ENCODE data around the gene PTPRK. TPM values are rescaled to one million over a fixed set of nuclear protein-coding genes. Genes with fewer than 3 reads are reported as not detected.

Gene PTPRK
- total and polyA plus RNA-seq, 10 of the 15 experiments (the other 5 are each of a cell fraction or from before 2014, with no cell fraction given): 0.23 to 1.9 (median 0.55) TPM

DNA sequence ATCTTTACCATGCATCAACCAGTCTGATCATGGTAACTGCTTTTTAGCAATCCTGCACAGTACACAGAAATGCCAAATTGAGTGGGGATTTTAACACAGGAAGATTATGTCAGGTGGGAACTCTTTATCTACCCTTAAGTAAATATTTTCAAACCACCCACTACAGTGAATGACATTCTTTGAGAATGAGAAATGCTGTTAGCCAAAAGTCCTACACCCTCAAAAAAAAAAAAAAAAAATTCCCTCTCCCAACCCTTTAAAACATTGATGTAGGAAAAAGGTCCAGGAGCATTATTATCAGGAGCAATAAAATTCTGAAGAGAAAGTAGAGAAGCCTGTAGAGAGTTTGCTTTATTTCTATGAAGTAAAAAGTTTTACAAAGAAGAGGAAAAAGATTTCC lies 312.3 kb downstream of the PTPRK start:
- Histone ChIP-seq H3K9me3 (replicated peaks; ENCODE audit: control insufficient read depth, insufficient read depth, low read length) (no peaks in the 10 kb centered on the region), H3K27me3 (replicated peaks in 1 of 2; ENCODE audit: control insufficient read depth in 2 of 2, insufficient read depth in 2 of 2, low read length in 1 of 2) (no peaks in the 10 kb centered on the region), H3K79me2 (ENCODE audit: control insufficient read depth, insufficient read depth, low read length) (no peaks in the 10 kb centered on the region), H3K36me3 (ENCODE audit: control insufficient read depth in 2 of 2, insufficient read depth in 2 of 2, low read length in 1 of 2) (no peaks in the 10 kb centered on the region), H3K27ac (ENCODE audit: control insufficient read depth, insufficient read depth) (no peak overlapping the region), H3K4me2 (ENCODE audit: control insufficient read depth, insufficient read depth) (no peak overlapping the region), H4K20me1 (ENCODE audit: control insufficient read depth, insufficient read depth) (no peaks in the 10 kb centered on the region), H3K4me1 (ENCODE audit: control insufficient read depth, insufficient read depth, low read length) (no peaks in the 10 kb centered on the region), H3K4me3 (no peak overlapping the region), H3K9ac (ENCODE audit: control insufficient read depth, insufficient read depth, low read length) (no peak overlapping the region), H2AFZ (ENCODE audit: control insufficient read depth, low read depth, low read length) (no peak overlapping the region)
- ChIA-PET CTCF (no interaction called here), SMC1A (ENCODE audit: uncharacterized antibody, unreplicated experiment) (no interaction called here), RAD21 (ENCODE audit: unreplicated experiment) (no interaction called here), POLR2A (no interaction called here)
- in situ Hi-C loops (cut with MboI) (no loop called here), intact Hi-C loops (cut with micrococcal nuclease; ENCODE audit: unreplicated experiment) (no loop called here)
- FAIRE-seq: no peak
- DNase-seq (ENCODE audit: low read depth, low spot score): no peak
- no peak for TF ChIP-seq RUNX3 (IDR thresholded peaks at IDR 0.05; ENCODE audit: low read length)
- no peak for TF ChIP-seq JUNB (IDR thresholded peaks at IDR 0.05)
- TF ChIP-seq CHD1 (IDR thresholded peaks at IDR 0.05; ENCODE audit: low read depth, low read length): no peak
- TF ChIP-seq RB1 (IDR thresholded peaks at IDR 0.05; ENCODE audit: borderline replicate concordance): no peak
- no TSS peak for BruUV-seq (replicated peaks)
- no peak for ATAC-seq

GRCh38 chr6:128206610-128207426 lies 313.6 kb downstream of the PTPRK start:
- no peak overlapping the region for H3K4me3 ChIP-seq
- FAIRE-seq: no peak
- POLR2A ChIA-PET: no interaction called here
- TF ChIP-seq HDGF (IDR thresholded peaks at IDR 0.05) (no peak), RELA (IDR thresholded peaks at IDR 0.05; ENCODE audit: borderline replicate concordance, partially characterized antibody) (no peak), CHD1 (IDR thresholded peaks at IDR 0.05; ENCODE audit: low read depth, low read length) (no peak), E2F4 (IDR thresholded peaks at IDR 0.05; ENCODE audit: low read depth, low read length) (no peak), MTA2 (IDR thresholded peaks at IDR 0.05; ENCODE audit: low read depth) (no peak), HDAC6 (IDR thresholded peaks at IDR 0.05; ENCODE audit: unreplicated experiment) (no peak), YBX1 (IDR thresholded peaks at IDR 0.05) (no peak), NFXL1 (IDR thresholded peaks at IDR 0.05; ENCODE audit: borderline replicate concordance) (no peak)
- intact Hi-C loops (cut with micrococcal nuclease; ENCODE audit: unreplicated experiment): no loop called here
- no peaks in the 10 kb centered on the region for H3K27me3 ChIP-seq (replicated peaks in 1 of 2; ENCODE audit: control insufficient read depth in 2 of 2, insufficient read depth in 2 of 2, low read length in 1 of 2)
- BruUV-seq (replicated peaks): no TSS peak
- no peaks in the 10 kb centered on the region for H3K36me3 ChIP-seq (ENCODE audit: control insufficient read depth in 2 of 2, insufficient read depth in 2 of 2, low read length in 1 of 2)
- CTCF ChIA-PET: no interaction called here
- H3K27ac ChIP-seq (ENCODE audit: control insufficient read depth, insufficient read depth): no peak overlapping the region
- no peak overlapping the region for H3K4me2 ChIP-seq (ENCODE audit: control insufficient read depth, insufficient read depth)
- H4K20me1 ChIP-seq (ENCODE audit: control insufficient read depth, insufficient read depth): no peaks in the 10 kb centered on the region
- no peak for DNase-seq (ENCODE audit: low read depth, low spot score)
- H2AFZ ChIP-seq (ENCODE audit: control insufficient read depth, low read depth, low read length): no peak overlapping the region
- no peaks in the 10 kb centered on the region for H3K79me2 ChIP-seq (ENCODE audit: control insufficient read depth, insufficient read depth, low read length)
- RAD21 ChIA-PET (ENCODE audit: unreplicated experiment): no interaction called here
- no peaks in the 10 kb centered on the region for H3K4me1 ChIP-seq (ENCODE audit: control insufficient read depth, insufficient read depth, low read length)
- H3K9me3 ChIP-seq (replicated peaks; ENCODE audit: control insufficient read depth, insufficient read depth, low read length): no peaks in the 10 kb centered on the region
- ATAC-seq: no peak
- no peak overlapping the region for H3K9ac ChIP-seq (ENCODE audit: control insufficient read depth, insufficient read depth, low read length)
- SMC1A ChIA-PET (ENCODE audit: uncharacterized antibody, unreplicated experiment): interaction anchor here (0.6 kb wide), 1 partner anchor 195 kb away, joined by 3 read pairs; no protein-coding TSS in a partner anchor
- in situ Hi-C loops (cut with MboI): no loop called here
- 34% methylated on average over 2 of the region's 2 CpGs for WGBS (ENCODE audit: insufficient coverage, insufficient replicate concordance, low lambda C conversion rate, missing lambda C conversion rate)

All from GM12878 (cell line).